Fibroblast of lung (primary cell): ENCODE data around the gene BMPR1B. TPM values are rescaled to one million over a fixed set of nuclear protein-coding genes. Genes with fewer than 3 reads are reported as not detected.

Source experiments
- DNase-seq, 2 donors: peaks; one replicate each; pipeline versions ENCODE4 v3.0.0 to v3.0.0-alpha.2; 2010; ENCODE audit warnings: low read depth in 2 of 2
- H2AFZ ChIP-seq: 2 replicates; pipeline ENCODE4 v1.5.1; 2012; ENCODE audit warnings: low read length, control low read depth, inconsistent platforms
- H3K27ac ChIP-seq: 2 replicates; pipeline ENCODE4 v1.5.1; 2011; ENCODE audit warnings: low read length, control low read depth; ENCODE audit not compliant: insufficient read depth
- H3K27me3 ChIP-seq: 2 replicates; pipeline ENCODE4 v1.5.1; 2011; ENCODE audit warnings: mild to moderate bottlenecking, low read length; ENCODE audit not compliant: control insufficient read depth, insufficient read depth
- H3K36me3 ChIP-seq: 2 replicates; pipeline ENCODE4 v1.5.1; 2011; ENCODE audit warnings: low read length; ENCODE audit not compliant: control insufficient read depth, insufficient read depth
- H3K4me1 ChIP-seq: 2 replicates; pipeline ENCODE4 v1.5.1; 2011; ENCODE audit warnings: low read length; ENCODE audit not compliant: control insufficient read depth, insufficient read depth; ENCODE audit errors: extremely low read depth
- H3K4me2 ChIP-seq: 2 replicates; pipeline ENCODE4 v1.5.1; 2011; ENCODE audit warnings: low read length, control low read depth; ENCODE audit not compliant: insufficient read depth; ENCODE audit errors: extremely low read depth
- H3K4me3 ChIP-seq, 4 experiments: fragments of 200-600 bp in 1 of 4; sonication (generic) in 1 of 4; replicated peaks in 1 of 4; 2 replicates each; pipeline ENCODE4 v1.5.1; 2011 to 2016; ENCODE audit warnings: low read length in 4 of 4, low read depth in 3 of 4, mild to moderate bottlenecking in 3 of 4, control low read depth in 2 of 4, inconsistent platforms in 1 of 4, mixed read lengths in 1 of 4; ENCODE audit not compliant: insufficient read depth in 1 of 4; ENCODE audit errors: control extremely low read depth in 1 of 4
- H3K79me2 ChIP-seq: 2 replicates; pipeline ENCODE4 v1.5.1; 2012; ENCODE audit warnings: mild to moderate bottlenecking, low read length, inconsistent platforms; ENCODE audit not compliant: control insufficient read depth, insufficient read depth
- H3K9ac ChIP-seq: 2 replicates; pipeline ENCODE4 v1.5.1; 2011; ENCODE audit warnings: mild to moderate bottlenecking, low read length, control low read depth; ENCODE audit not compliant: insufficient read depth
- H3K9me3 ChIP-seq: 2 replicates; pipeline ENCODE4 v1.5.1; 2012; ENCODE audit warnings: low read depth, low read length; ENCODE audit not compliant: control insufficient read depth, insufficient read depth
- H4K20me1 ChIP-seq: 2 replicates; pipeline ENCODE4 v1.5.1; 2011; ENCODE audit warnings: low read length; ENCODE audit not compliant: control insufficient read depth, insufficient read depth; ENCODE audit errors: extremely low read depth
- EZH2 ChIP-seq: IDR thresholded peaks from 2 replicates; pipeline ENCODE4 v1.5.1; 2012; ENCODE audit warnings: low read length, control low read depth, mild to moderate bottlenecking; ENCODE audit errors: missing control alignments
- polyA minus RNA-seq: library from RNA; depleted of rRNA, polyadenylated mRNA; stranded (reverse); fragments of >200 nt; gene quantifications from 2 replicates; pipeline ENCODE4 v1.2.3, GENCODE V29; 2011; ENCODE audit warnings: low replicate concordance
- polyA plus RNA-seq, 2 donors: library from polyadenylated mRNA; depleted of rRNA in 1 of 2; stranded (reverse) in 1 of 2; unstranded in 1 of 2; fragments of >200 nt; gene quantifications; 2 replicates each; pipeline ENCODE4 v1.2.1, GENCODE V29; 2011 to 2012; ENCODE audit warnings: missing spikeins in 1 of 2
- total RNA-seq: library from RNA; depleted of rRNA; stranded (reverse); fragments of >200 nt; gene quantifications from 2 replicates; pipeline ENCODE4 v1.2.1, GENCODE V29; 2014
- TF ChIP-seq, protein P1 (sequence below), 2 donors: IDR thresholded peaks in 1 of 2; conservative IDR thresholded peaks in 1 of 2; 1 replicate in 1 of 2; 2 replicates in 1 of 2; pipeline ENCODE4 v1.5.1; 2011 to 2012; ENCODE audit warnings: low read length in 2 of 2, control low read depth in 1 of 2, inconsistent platforms in 1 of 2, low read depth in 1 of 2, mild to moderate bottlenecking in 1 of 2

The BMPR1B gene
- 0.17 and 0.26 TPM in 2 replicates for total RNA-seq
- 0.23 and 0.45 TPM in 2 replicates for polyA plus RNA-seq
- polyA plus RNA-seq (2012), result 0.17 and 0.73 TPM in 2 replicates
- not detected in 2 replicates for polyA minus RNA-seq

DNA sequence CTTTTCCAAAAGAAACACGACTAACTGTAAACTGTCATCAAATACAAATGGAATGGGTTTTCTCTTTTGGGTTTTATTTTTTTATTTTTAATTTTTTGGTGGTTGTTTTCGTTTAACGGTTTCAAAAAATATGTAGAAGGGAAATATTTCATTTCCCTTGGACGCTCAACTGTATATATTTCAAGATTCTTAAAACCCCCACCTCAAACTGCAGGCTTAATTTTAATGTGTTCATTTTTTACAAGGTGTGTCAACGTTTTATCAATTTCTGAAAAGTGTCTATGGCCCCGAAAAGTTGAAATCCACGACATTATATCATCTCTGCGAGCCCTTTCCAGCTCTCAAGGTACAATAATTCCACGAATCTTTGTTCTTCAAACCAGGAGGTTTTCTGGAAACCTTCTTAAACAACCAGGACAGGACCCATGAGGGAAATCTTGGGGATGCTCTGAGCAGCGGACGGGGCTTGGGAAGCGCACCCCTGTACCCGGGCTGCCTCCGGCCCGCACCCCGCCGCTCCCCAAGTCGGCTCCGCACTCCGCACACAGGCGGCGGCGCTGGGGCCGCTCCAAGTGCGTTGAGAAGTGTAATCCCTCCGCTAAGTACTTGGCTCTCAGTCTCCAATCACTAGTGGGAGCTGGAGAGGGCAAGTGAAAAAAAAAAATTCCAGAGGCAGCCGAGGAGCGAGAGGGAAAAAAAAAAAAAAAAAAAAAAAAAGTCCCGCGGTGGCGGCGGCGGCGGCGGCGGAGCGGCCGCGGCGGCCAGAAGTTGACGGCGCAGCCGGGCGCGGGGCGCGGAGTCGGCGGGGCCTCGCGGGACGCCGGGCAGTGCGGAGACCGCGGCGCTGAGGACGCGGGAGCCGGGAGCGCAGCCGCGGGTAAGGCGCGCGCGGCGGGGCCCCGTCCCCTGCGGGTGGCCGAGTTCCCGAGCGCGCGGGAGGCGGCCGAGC, at the start of gene BMPR1B:
BMPR1B (plus strand) TSS at position 764 of the 949 bp plus-strand sequence. CDS start 346,470 bp downstream, outside the sequence.
- Histone ChIP-seq H3K36me3 (no peaks in the 10 kb centered on the region), H4K20me1 (no peaks in the 10 kb centered on the region), H3K4me3 (peak within 1 kb of the TSS; percentile 33 to 64 (median 57)), H3K4me1 (peaks cover 2% of the 10 kb centered on the region), H3K27ac (no peak within 1 kb of the TSS), H3K9ac (no peak within 1 kb of the TSS), H3K9me3 (no peaks in the 10 kb centered on the region), H3K27me3 (peaks cover 19% of the 10 kb centered on the region), H2AFZ (peak within 1 kb of the TSS; percentile 44), H3K4me2 (peak within 1 kb of the TSS; percentile 71), H3K79me2 (no peaks in the 10 kb centered on the region)
- peak; percentile 71 to 77 for DNase-seq
- TF ChIP-seq, protein P1, sequence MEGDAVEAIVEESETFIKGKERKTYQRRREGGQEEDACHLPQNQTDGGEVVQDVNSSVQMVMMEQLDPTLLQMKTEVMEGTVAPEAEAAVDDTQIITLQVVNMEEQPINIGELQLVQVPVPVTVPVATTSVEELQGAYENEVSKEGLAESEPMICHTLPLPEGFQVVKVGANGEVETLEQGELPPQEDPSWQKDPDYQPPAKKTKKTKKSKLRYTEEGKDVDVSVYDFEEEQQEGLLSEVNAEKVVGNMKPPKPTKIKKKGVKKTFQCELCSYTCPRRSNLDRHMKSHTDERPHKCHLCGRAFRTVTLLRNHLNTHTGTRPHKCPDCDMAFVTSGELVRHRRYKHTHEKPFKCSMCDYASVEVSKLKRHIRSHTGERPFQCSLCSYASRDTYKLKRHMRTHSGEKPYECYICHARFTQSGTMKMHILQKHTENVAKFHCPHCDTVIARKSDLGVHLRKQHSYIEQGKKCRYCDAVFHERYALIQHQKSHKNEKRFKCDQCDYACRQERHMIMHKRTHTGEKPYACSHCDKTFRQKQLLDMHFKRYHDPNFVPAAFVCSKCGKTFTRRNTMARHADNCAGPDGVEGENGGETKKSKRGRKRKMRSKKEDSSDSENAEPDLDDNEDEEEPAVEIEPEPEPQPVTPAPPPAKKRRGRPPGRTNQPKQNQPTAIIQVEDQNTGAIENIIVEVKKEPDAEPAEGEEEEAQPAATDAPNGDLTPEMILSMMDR (conservative IDR thresholded peaks at IDR 0.05 in 1 of 2, IDR thresholded peaks at IDR 0.05 in 1 of 2; ENCODE audit: low read depth in 1 of 2, low read length in 2 of 2), result peak; percentile 12 to 16
- no peak for TF ChIP-seq EZH2

DNA sequence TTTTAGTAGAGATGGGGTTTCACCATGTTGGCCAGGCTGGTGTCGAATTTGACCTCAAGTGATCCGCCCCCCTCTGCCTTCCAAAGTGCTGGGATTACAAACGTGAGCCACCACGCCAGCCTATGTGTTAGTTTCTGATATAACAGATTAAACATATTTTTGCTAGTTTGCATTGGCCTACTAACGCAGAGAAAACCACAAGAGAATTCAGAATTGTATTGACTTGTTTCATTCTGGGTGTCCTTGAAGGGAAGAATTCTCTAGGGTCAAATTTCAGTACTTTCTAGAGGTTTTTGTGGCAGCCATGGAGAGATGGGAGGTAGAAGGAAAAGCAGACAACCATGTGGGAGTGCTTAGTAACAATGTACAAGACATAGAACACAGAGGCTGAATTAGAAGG, 46.1 kb upstream of the BMPR1B start:
- Histone ChIP-seq H3K9me3 (no peaks in the 10 kb centered on the region), H3K4me1 (no peaks in the 10 kb centered on the region), H3K27ac (no peak overlapping the region), H3K4me2 (no peak overlapping the region), H3K36me3 (no peaks in the 10 kb centered on the region), H3K9ac (no peak overlapping the region), H2AFZ (no peak overlapping the region), H3K79me2 (no peaks in the 10 kb centered on the region), H4K20me1 (no peaks in the 10 kb centered on the region), H3K27me3 (no peaks in the 10 kb centered on the region), H3K4me3 (no peak overlapping the region)
- no peak for TF ChIP-seq EZH2
- TF ChIP-seq, protein P1 (conservative IDR thresholded peaks at IDR 0.05 in 1 of 2, IDR thresholded peaks at IDR 0.05 in 1 of 2; ENCODE audit: low read depth in 1 of 2, low read length in 2 of 2), result no peak
- peak in 1 of 2 donors; percentile 57 for DNase-seq

DNA sequence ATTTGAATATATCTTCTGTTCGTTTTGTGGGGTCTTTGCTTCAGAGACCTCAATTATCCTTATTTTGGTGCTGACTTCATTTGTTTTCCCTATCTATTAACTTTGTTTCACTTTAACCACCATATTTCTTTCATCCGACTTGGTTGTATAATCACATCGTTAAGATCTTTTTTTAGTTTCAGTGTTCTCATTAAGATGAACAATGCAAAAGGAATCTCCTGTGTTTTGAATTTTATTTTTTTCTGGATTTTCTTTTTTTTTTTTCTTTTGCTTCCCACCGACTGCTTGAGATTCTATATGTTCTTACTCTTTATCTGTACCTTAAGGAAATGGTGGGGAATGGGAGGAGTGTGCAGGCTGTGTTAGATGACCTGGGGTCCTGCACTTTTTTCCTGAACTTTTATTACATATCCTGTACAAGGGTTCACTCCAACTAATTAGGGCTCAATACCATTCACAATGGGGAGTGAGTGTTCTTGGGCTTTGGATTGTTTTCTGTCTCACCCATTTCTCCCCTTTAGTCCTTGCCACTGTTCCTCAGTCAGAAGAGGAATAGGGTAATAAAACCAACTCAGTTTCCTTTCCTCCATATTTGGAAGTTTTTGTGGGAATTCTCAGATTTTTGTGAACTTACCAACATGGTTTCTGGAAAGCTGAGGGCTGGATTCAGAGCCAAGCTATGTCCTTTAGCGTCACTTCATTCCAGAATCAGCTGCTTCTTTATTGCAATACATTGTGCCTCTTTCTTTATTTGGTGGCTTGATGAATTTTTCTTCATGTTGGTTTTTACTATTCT, 43.2 kb upstream of the BMPR1B start:
- no peaks in the 10 kb centered on the region for H3K27me3 ChIP-seq
- H3K4me2 ChIP-seq, result peak overlapping the region; percentile 21
- no peaks in the 10 kb centered on the region for H3K36me3 ChIP-seq
- no peaks in the 10 kb centered on the region for H3K9me3 ChIP-seq
- H3K4me1 ChIP-seq, result no peaks in the 10 kb centered on the region
- H3K79me2 ChIP-seq, result no peaks in the 10 kb centered on the region
- H4K20me1 ChIP-seq, result no peaks in the 10 kb centered on the region
- H2AFZ ChIP-seq, result peak overlapping the region; percentile 20
- no peak overlapping the region for H3K9ac ChIP-seq
- TF ChIP-seq EZH2, result no peak
- TF ChIP-seq, protein P1 (conservative IDR thresholded peaks at IDR 0.05 in 1 of 2, IDR thresholded peaks at IDR 0.05 in 1 of 2; ENCODE audit: low read depth in 1 of 2, low read length in 2 of 2), result no peak
- no peak overlapping the region for H3K4me3 ChIP-seq
- peak; percentile 70 to 89 for DNase-seq
- H3K27ac ChIP-seq, result peak overlapping the region; percentile 5
